ENCODE results near the gene CACNA1H. TPM values are rescaled to one million over a fixed set of nuclear protein-coding genes. Genes with fewer than 3 reads are reported as not detected.
"Not testable (repeated sequence)": the region's sequence is repeated elsewhere in the genome, so short reads cannot be mapped to it uniquely, and the experiment has no call there.

CACNA1H gene
- total RNA-seq, 2 donors from 2014 or later: 0.48 to 0.79 TPM

DNA sequence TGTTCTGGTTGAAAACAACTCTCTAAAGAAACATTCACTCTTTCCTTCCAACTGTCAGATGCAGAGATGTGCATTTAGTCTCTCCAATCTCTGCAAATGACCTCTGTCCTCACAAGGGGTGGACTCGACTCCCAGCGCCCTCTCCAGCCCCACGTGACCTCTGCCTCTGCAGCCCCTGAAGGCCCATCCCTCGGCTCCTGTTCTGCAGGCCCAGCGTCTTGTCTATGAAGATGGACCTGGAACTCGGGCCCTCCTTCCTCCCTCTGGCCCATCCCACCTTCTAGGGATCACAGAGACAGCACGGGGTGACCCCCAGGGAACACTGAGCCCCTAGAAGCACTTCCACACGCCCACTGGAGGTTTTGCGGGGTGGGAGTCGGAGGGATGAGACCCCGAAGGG lies 90.5 kb downstream of the CACNA1H start:
- H3K27me3 Mint-ChIP-seq (ENCODE audit: low read depth): peaks cover 26% of the 10 kb centered on the region
- not testable (repeated sequence) for H3K27ac Mint-ChIP-seq; H3K36me3 Mint-ChIP-seq (ENCODE audit: insufficient read depth in 2 of 2); H3K9me3 Mint-ChIP-seq; ATAC-seq (replicated peaks in 1 of 2); H3K4me1 Mint-ChIP-seq (ENCODE audit: low read depth); DNase-seq; H3K4me3 Mint-ChIP-seq

DNA sequence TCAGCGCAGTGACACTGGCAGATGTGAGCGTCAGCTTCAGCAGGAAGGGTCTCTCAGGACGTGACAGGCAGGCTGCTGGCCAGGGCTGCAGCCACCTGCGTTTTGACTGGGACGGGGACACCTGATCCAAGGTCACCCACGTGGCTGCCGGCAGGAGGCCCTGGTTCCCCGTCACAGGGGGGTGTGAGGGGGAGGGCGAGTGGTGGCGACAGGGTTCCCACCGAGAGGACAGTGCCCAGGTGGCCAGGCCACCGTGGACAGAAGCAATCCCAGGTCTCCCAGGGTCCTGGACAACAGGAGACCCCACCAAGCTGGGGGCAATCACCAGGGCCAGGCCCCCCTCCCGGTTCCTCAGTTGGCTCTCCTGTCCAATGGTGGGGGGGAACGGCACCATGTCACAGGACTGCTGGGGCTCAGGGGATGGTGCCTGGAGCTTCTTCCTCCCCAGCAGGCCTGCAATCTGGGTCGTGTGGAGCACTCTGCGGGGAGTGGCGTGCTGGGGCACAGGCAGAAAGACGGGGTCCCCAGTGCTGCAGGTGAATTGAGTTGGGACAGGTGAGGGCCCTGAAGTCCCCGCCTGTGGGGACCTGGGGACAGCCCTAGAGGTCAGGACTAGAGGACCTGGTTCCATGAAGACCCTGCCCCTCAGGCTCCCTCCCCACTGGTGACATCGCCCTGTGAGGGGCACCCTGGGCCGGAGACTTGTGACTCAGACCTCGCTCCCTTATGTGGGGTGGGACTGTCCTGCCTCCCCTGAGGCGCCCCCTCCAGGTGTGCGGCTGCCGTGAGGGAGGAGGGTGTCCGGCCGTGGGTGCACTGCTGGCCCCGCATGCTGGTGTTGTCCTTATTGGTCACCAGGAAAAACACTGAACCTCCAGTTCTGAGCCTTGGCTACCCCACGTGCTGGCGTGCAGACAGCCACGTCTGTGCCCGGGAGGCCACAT lies 91.3 kb downstream of the CACNA1H start:
- not testable (repeated sequence) for DNase-seq; H3K36me3 Mint-ChIP-seq (ENCODE audit: insufficient read depth in 2 of 2); H3K4me3 Mint-ChIP-seq; H3K9me3 Mint-ChIP-seq; H3K4me1 Mint-ChIP-seq (ENCODE audit: low read depth); ATAC-seq (replicated peaks in 1 of 2); H3K27ac Mint-ChIP-seq
- H3K27me3 Mint-ChIP-seq (ENCODE audit: low read depth): peaks cover 24% of the 10 kb centered on the region

DNA sequence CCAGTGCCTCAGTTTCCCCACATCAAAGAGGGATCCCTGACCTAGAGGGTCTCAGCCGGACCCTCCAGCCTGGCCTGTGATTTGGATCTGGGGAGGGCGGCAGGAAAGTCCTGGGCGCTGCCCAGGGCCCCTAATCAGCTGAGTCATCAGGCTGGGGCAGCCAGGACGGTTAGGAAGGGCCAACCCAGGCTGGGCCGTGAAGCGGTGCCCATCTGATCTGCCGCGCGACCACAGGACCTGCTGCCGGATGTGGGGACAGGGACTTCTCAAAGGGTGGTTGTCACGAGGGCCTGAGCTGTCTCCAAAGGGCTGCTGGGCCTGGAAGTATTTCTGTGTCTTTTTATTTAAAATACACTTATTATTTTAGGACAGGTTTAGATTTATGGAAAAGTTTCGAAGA lies 92.0 kb downstream of the CACNA1H start:
- Mint-ChIP-seq H3K4me1 (ENCODE audit: low read depth) (no peaks in the 10 kb centered on the region), H3K4me3 (no peak overlapping the region), H3K27me3 (ENCODE audit: low read depth) (peaks cover 24% of the 10 kb centered on the region), H3K36me3 (ENCODE audit: insufficient read depth in 2 of 2) (no peaks in the 10 kb centered on the region), H3K9me3 (no peaks in the 10 kb centered on the region), H3K27ac (no peak overlapping the region)
- DNase-seq (peak; percentile 12 to 14), ATAC-seq (replicated peaks in 1 of 2) (peak; percentile 40 to 48)

DNA sequence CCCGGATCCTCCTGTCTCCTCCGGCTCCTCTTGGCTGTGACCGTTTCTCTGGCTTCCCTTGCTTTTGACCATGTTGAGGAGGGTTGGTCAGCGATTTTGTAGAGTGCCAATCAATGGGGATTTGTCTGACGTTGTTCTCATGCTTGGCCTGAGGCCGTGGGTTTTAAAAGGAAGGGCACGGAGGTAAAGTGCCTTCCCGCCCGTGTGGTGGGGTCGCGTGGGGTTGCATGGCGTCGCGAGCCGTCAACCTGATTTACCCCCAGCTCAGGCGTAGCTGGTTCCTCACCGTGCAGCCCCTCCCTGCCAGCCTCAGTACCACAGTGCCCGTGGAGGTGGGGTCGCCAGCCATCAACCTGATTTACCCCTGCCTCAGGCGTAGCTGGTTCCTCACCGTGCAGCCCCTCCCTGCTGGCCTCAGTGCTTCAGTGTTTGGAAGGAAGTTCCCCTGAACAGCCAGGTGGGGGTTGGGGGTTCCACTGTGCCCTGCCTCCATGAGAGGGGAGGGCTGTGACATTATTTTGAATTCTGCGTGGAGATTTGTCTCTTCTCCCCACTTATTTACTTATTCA lies 92.6 kb downstream of the CACNA1H start:
- H3K27ac Mint-ChIP-seq: no peak overlapping the region
- ATAC-seq (replicated peaks in 1 of 2): no peak
- H3K27me3 Mint-ChIP-seq (ENCODE audit: low read depth): peaks cover 24% of the 10 kb centered on the region
- DNase-seq: no peak
- no peaks in the 10 kb centered on the region for H3K36me3 Mint-ChIP-seq (ENCODE audit: insufficient read depth in 2 of 2)
- no peak overlapping the region for H3K4me3 Mint-ChIP-seq
- no peaks in the 10 kb centered on the region for H3K4me1 Mint-ChIP-seq (ENCODE audit: low read depth)
- H3K9me3 Mint-ChIP-seq: no peaks in the 10 kb centered on the region

DNA sequence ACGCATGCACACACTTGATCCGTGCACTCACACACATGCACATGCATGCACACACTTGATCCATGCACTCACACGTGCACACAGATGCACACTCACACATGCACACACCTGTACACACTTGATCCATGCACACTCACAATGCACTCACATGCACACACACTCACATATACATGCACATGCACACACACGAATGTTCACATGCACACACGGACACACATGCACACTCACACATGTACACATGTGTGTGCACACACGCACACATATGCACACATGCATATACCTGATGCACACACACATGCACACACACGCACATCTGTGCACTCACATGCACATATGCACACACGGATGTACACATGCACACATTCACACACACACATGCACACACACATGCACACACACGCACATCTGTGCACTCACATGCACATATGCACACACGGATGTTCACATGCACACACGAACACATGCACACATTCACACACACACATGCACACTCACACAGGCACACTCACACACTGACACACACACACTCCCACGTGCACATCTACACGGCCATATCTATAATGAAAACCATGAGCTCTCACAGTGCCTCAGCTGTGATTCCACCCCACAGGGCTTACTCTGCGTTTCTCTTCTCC lies 95.1 kb downstream of the CACNA1H start:
- not testable (repeated sequence) for DNase-seq; H3K36me3 Mint-ChIP-seq (ENCODE audit: insufficient read depth in 2 of 2); H3K4me1 Mint-ChIP-seq (ENCODE audit: low read depth); H3K9me3 Mint-ChIP-seq; H3K4me3 Mint-ChIP-seq; H3K27ac Mint-ChIP-seq; ATAC-seq (replicated peaks in 1 of 2)
- H3K27me3 Mint-ChIP-seq (ENCODE audit: low read depth): peaks cover 24% of the 10 kb centered on the region

DNA sequence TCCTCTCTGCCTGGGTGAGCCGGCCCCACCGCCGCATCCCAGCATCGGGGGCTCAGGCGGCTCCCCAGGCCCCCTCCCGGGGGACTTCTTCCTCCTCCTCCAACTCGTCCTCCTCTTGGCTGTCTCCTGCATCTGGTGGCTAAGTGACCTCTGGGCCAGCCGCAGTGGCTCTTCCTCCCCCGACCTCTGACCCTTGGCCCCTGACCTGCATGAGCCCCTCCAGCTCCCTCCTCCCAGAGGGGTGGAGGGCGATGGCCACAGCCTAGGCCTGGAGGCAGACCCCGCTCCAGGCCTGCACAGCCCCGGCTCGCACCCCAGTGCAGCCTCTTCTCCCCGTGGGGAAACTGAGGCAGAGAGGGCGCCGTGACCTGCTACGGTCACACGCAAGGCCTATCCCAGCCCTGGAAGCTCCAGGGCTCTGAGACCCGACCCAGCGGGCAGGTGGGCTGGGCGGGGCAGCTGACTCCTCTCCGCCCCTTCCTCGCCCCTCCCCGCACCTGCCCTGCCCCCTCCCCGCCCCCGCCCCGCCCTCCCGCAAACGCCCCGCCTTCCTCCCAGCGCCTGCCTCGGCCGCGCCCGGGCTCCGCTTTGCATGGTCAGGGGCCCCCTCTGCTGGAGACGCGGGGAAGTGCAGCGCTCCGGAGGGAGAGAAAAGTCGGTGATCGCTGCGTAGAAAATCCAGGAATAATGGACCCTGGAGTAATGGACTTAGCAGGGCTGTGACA lies 96.3 kb downstream of the CACNA1H start:
- H3K27ac Mint-ChIP-seq; H3K4me1 Mint-ChIP-seq (ENCODE audit: low read depth); H3K9me3 Mint-ChIP-seq; H3K4me3 Mint-ChIP-seq; DNase-seq; H3K36me3 Mint-ChIP-seq (ENCODE audit: insufficient read depth in 2 of 2): not testable (repeated sequence)
- ATAC-seq (replicated peaks in 1 of 2): peak; percentile 62 to 64
- peaks cover 24% of the 10 kb centered on the region for H3K27me3 Mint-ChIP-seq (ENCODE audit: low read depth)

DNA sequence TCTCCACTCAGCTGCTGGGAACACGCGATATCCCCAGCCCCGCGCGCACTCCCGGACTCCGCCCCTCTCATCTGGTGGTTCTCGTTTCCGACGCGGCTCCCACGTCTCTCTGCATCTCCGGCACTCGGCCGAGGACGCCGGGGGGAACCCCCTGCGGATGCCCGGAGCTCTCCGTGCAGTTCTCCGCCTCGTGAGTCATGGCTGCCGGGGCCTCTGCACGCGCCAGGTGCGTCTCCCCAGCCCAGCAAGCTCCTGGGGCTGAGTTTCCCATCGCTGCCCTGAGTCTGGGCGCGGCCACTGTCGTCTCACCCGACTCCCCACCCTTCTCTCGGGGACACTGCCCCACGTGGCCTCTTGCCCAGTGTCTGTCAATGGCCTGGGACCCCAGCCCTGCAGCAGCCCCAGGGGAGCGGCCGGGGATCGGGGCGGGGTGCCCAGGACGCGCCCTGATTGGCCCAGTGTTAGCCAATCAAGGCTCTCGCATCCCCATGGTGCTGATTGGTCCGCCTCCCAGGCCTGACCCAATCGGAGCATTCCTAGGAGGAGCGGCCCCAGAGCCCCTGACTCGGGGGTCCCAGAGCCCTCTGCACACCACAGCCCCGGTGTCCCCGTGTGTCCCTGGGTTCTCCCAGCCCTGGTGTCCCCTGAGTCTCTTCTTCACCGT lies 100.9 kb downstream of the CACNA1H start:
- H3K27me3 Mint-ChIP-seq (ENCODE audit: low read depth); H3K9me3 Mint-ChIP-seq; H3K4me1 Mint-ChIP-seq (ENCODE audit: low read depth); DNase-seq; H3K36me3 Mint-ChIP-seq (ENCODE audit: insufficient read depth in 2 of 2); H3K4me3 Mint-ChIP-seq; H3K27ac Mint-ChIP-seq: not testable (repeated sequence)
- peak; percentile 51 to 73 for ATAC-seq (replicated peaks in 1 of 2)

DNA sequence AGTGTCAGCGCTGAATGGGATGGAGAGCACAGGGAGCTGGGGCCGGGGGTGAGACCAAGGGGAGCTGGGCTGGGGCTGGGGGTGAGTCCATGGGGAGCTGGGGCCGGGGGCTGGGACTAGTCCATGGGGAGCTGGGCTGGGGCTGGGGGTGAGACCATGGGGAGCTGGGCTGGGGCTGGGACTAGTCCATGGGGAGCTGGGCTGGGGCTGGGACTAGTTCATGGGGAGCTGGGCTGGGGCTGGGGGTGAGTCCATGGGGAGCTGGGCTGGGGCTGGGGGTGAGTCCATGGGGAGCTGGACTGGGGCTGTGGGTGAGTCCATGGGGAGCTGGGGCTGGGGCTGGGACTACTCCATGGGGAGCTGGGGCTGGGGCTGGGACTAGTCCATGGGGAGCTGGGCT lies 101.9 kb downstream of the CACNA1H start:
- ATAC-seq (replicated peaks in 1 of 2); DNase-seq; H3K36me3 Mint-ChIP-seq (ENCODE audit: insufficient read depth in 2 of 2); H3K9me3 Mint-ChIP-seq; H3K4me1 Mint-ChIP-seq (ENCODE audit: low read depth); H3K27me3 Mint-ChIP-seq (ENCODE audit: low read depth); H3K4me3 Mint-ChIP-seq; H3K27ac Mint-ChIP-seq: not testable (repeated sequence)

DNA sequence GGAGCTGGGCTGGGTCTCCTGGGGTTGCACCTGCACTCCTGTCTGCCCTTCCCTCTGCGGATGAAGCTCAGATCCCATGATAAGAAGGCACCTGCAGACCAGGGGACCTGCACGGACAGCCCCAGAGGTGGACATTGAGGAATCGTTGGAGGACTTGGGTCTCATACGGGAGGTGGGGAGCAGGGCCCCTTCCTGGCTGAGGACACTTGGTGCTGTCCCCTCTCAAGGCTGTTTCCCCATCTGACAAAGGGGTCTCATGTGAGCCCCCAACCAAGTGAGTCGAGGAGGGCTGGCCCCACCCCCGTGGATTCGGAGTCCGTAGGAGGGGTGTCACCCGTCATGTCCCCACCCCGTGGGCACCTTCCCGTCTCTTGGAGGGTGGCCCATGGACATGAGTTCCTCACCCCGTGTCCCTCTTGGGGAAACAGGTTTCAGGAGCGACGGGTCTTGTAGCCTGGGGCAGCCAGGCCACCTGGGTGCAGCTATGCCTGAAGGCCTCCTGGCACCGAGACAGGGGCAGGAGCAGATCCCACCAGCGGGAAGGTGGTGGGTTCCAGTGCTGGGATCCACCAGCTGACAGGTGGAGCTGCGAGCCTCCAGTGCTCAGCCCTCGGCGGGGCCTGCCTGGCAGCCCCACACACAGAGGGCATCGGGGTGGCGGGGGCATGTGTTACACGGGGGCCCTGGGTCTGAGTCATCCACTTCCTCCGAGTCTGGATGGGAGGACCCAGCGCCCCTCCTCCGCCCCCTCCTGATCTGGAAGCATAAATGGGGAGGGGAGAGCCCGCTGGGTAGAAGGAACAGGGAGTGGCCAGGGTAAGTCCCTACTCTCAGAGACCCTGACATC lies 102.6 kb downstream of the CACNA1H start, which contains the start of gene TPSD1:
TSS of gene TPSD1 (plus strand) at position 794 of the 847 bp plus-strand sequence. CDS start 212 bp downstream, outside the sequence.
- H3K27me3 Mint-ChIP-seq (ENCODE audit: low read depth); H3K9me3 Mint-ChIP-seq; DNase-seq; H3K36me3 Mint-ChIP-seq (ENCODE audit: insufficient read depth in 2 of 2); H3K4me1 Mint-ChIP-seq (ENCODE audit: low read depth); ATAC-seq (replicated peaks in 1 of 2); H3K4me3 Mint-ChIP-seq; H3K27ac Mint-ChIP-seq: not testable (repeated sequence)

DNA sequence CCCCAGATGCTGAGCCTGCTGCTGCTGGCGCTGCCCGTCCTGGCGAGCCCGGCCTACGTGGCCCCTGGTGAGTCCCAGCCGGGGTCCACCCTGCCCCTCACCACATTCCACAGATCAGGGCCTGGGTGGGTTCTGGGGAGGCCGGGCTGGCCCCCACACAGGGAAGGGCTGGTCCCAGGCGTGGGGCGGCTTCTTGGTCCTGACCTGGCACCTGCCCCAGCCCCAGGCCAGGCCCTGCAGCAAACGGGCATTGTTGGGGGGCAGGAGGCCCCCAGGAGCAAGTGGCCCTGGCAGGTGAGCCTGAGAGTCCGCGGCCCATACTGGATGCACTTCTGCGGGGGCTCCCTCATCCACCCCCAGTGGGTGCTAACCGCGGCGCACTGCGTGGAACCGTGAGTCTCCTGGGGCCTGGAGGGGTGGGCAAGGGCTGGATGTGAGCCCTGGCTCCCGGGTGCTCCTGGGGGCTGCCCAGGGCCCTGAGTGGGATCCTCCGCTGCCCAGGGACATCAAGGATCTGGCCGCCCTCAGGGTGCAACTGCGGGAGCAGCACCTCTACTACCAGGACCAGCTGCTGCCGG lies 103.5 kb downstream of the CACNA1H start:
- H3K4me1 Mint-ChIP-seq (ENCODE audit: low read depth); H3K27ac Mint-ChIP-seq; H3K4me3 Mint-ChIP-seq; DNase-seq; H3K36me3 Mint-ChIP-seq (ENCODE audit: insufficient read depth in 2 of 2); H3K27me3 Mint-ChIP-seq (ENCODE audit: low read depth); H3K9me3 Mint-ChIP-seq; ATAC-seq (replicated peaks in 1 of 2): not testable (repeated sequence)

DNA sequence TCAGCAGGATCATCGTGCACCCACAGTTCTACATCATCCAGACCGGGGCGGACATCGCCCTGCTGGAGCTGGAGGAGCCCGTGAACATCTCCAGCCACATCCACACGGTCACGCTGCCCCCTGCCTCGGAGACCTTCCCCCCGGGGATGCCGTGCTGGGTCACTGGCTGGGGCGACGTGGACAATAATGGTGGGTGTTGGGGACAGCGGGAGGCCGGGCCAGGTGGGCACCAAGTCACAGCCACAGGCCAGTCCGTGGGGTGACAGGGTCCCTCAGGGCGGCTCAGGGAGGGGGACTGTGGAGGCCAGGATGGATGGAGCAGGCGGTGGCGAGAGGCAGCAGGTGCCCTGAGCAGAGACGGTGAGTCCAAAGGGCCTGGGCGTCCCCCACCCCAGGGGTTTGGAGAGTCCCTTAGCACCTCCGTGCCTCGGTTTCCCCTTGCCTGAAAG lies 104.0 kb downstream of the CACNA1H start:
- H3K4me3 Mint-ChIP-seq: no peak overlapping the region
- no peak overlapping the region for H3K27ac Mint-ChIP-seq
- H3K27me3 Mint-ChIP-seq (ENCODE audit: low read depth): peaks cover 9% of the 10 kb centered on the region
- H3K9me3 Mint-ChIP-seq: no peaks in the 10 kb centered on the region
- H3K36me3 Mint-ChIP-seq (ENCODE audit: insufficient read depth in 2 of 2): no peaks in the 10 kb centered on the region
- DNase-seq (no peak), ATAC-seq (replicated peaks in 1 of 2) (no peak)
- peaks cover 4% of the 10 kb centered on the region for H3K4me1 Mint-ChIP-seq (ENCODE audit: low read depth)
